ENCODE results near the gene BIRC2. TPM values are rescaled to one million over a fixed set of nuclear protein-coding genes. Genes with fewer than 3 reads are reported as not detected.
"Not testable (repeated sequence)": the region's sequence is repeated elsewhere in the genome, so short reads cannot be mapped to it uniquely, and the experiment has no call there.

Gene BIRC2
- total RNA-seq, 2 experiments from 2014 or later = 31.6 to 33.7 TPM

- ChIA-PET POLR2A (no interaction called here), CTCF (no interaction called here)
Observed at GRCh38 chr11:102359372-102359771, 12.4 kb downstream of the BIRC2 start.

- POLR2A ChIA-PET = interaction anchor here (0.7 kb wide), 1 partner anchor 63 kb away, joined by 8 read pairs; no protein-coding TSS in a partner anchor
- CTCF ChIA-PET = interaction anchor here (0.6 to 1.2 kb wide), 3 partner anchors 31 to 202 kb away, joined by 3 read pairs; no protein-coding TSS in a partner anchor
Observed at GRCh38 chr11:102360681-102361080, 13.7 kb downstream of the BIRC2 start.

- CTCF ChIA-PET = interaction anchor here (0.6 to 1.2 kb wide), 2 partner anchors 30 to 93 kb away, joined by 3 read pairs; no protein-coding TSS in a partner anchor
- POLR2A ChIA-PET = interaction anchor here (0.6 kb wide), 1 partner anchor 61 kb away, joined by 3 read pairs; no protein-coding TSS in a partner anchor
Observed at GRCh38 chr11:102361086-102362031, 14.3 kb downstream of the BIRC2 start.

GRCh38 chr11:102364991-102365390 lies 18.0 kb downstream of the BIRC2 start:
- ChIA-PET CTCF (interaction anchor here (1.0 kb wide), 1 partner anchor 9 kb away, joined by 3 read pairs; no protein-coding TSS in a partner anchor), POLR2A (no interaction called here)

- ChIA-PET CTCF (interaction anchor here (1.0 to 1.5 kb wide), 6 partner anchors 17 to 152 kb away, joined by 3 to 4 read pairs (median 3); no protein-coding TSS in a partner anchor), POLR2A (no interaction called here)
Observed at GRCh38 chr11:102367364-102367763, 20.4 kb downstream of the BIRC2 start.

- CTCF ChIA-PET = interaction anchor here (0.6 to 1.3 kb wide), 5 partner anchors 17 to 151 kb away, joined by 3 to 4 read pairs (median 3); no protein-coding TSS in a partner anchor
- POLR2A ChIA-PET = no interaction called here
Observed at GRCh38 chr11:102368472-102368871, 21.5 kb downstream of the BIRC2 start.

GRCh38 chr11:102374633-102375424 lies 27.8 kb downstream of the BIRC2 start:
- CTCF ChIA-PET = interaction anchor here (1.0 kb wide), 1 partner anchor 238 kb away, joined by 3 read pairs; no protein-coding TSS in a partner anchor
- POLR2A ChIA-PET = not testable (repeated sequence)

GRCh38 chr11:102375720-102376399 lies 28.8 kb downstream of the BIRC2 start:
- ChIA-PET POLR2A (interaction anchor here (0.6 kb wide), 2 partner anchors 20 to 29 kb away, joined by 4 to 8 read pairs; partner anchors contain the start of gene BIRC2), CTCF (interaction anchor here (0.7 to 1.0 kb wide), 2 partner anchors 23 to 237 kb away, joined by 3 read pairs; no protein-coding TSS in a partner anchor)

- ChIA-PET CTCF (no interaction called here), POLR2A (no interaction called here)
Observed at GRCh38 chr11:102377891-102378290, 30.9 kb downstream of the BIRC2 start.

- ChIA-PET POLR2A (no interaction called here), CTCF (no interaction called here)
Observed at GRCh38 chr11:102378818-102379217, 31.8 kb downstream of the BIRC2 start.

- CTCF ChIA-PET = no interaction called here
- POLR2A ChIA-PET = no interaction called here
Observed at GRCh38 chr11:102382384-102382783, 35.4 kb downstream of the BIRC2 start.

GRCh38 chr11:102383839-102384238 lies 36.8 kb downstream of the BIRC2 start:
- ChIA-PET POLR2A (no interaction called here), CTCF (no interaction called here)

- ChIA-PET POLR2A (no interaction called here), CTCF (interaction anchor here (0.6 kb wide), 1 partner anchor 208 kb away, joined by 3 read pairs; no protein-coding TSS in a partner anchor)
Observed at GRCh38 chr11:102384419-102385079, 37.5 kb downstream of the BIRC2 start.

GRCh38 chr11:102385085-102386007 lies 38.3 kb downstream of the BIRC2 start:
- ChIA-PET POLR2A (no interaction called here), CTCF (interaction anchor here (0.6 kb wide), 1 partner anchor 207 kb away, joined by 3 read pairs; no protein-coding TSS in a partner anchor)

- ChIA-PET POLR2A (no interaction called here), CTCF (no interaction called here)
Observed at GRCh38 chr11:102386136-102386734, 39.2 kb downstream of the BIRC2 start.

GRCh38 chr11:102387043-102387781 lies 40.2 kb downstream of the BIRC2 start:
- CTCF ChIA-PET = no interaction called here
- POLR2A ChIA-PET = no interaction called here

GRCh38 chr11:102389253-102389652 lies 42.2 kb downstream of the BIRC2 start:
- CTCF ChIA-PET = interaction anchor here (1.6 to 2.0 kb wide), 2 partner anchors 14 to 87 kb away, joined by 4 to 5 read pairs; no protein-coding TSS in a partner anchor
- POLR2A ChIA-PET = no interaction called here

Measured in activated CD8-positive, alpha-beta memory T cell treated with anti-CD3 and anti-CD28 coated beads for 36 hours (primary cell).